Measurements from ENCODE around the gene UBE2M.
"Not testable (repeated sequence)": the region's sequence is repeated elsewhere in the genome, so short reads cannot be mapped to it uniquely, and the experiment has no call there.

The UBE2M gene

DNA sequence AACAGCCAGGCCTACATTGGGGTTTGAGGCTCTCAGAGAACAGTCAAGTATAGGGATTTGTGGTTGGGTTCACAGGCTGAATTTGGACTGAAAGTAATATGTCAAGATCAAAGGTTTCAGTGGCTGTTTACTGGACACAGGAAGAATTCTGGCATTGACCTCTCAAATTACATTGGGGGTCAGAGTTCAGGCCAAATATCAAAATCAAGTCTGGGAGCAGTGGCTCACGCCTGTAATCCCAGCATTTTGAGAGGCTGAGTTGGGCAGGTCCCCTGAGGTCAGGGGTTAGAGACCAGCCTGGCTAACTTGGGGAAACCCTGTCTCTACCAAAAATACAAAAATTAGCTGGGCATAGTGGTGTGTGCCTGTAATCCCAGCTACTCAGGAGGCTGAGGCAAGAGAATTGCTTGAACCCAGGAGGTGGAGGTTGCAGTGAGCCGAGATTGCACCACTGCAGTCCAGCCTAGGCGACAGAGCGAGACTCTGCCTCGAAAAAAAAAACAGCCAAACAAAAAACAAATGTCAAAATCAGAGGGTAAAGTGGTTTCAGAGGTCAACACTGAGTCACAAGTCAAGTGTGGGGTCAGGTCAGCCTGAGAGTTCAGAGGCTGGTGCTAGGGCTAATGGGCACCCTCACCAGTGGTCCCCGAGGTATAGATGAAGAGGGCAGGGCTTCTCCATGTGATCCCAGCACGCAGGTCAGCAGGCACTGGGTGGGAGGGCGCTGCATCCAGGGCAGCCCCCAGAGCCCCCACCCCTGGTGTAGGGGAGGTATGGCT lies 48.1 kb downstream of the UBE2M start:
- no peak overlapping the region for H3K27ac Mint-ChIP-seq
- peaks cover 6% of the 10 kb centered on the region for H3K36me3 Mint-ChIP-seq
- H3K4me3 Mint-ChIP-seq: no peak overlapping the region
- peaks cover 2% of the 10 kb centered on the region for H3K9me3 Mint-ChIP-seq
- no peaks in the 10 kb centered on the region for H3K27me3 Mint-ChIP-seq
- ATAC-seq (ENCODE audit: low read depth): no peak
- H3K4me1 Mint-ChIP-seq: peaks cover 12% of the 10 kb centered on the region
- no peak for DNase-seq (ENCODE audit: low spot score in 2 of 2)

- H3K36me3 Mint-ChIP-seq: peaks cover 6% of the 10 kb centered on the region
- no peak for ATAC-seq (ENCODE audit: low read depth)
Observed at GRCh38 chr19:58509731-58510083, 48.7 kb downstream of the UBE2M start.

GRCh38 chr19:58507602-58508223 lies 50.7 kb downstream of the UBE2M start:
- not testable (repeated sequence) for H3K4me3 Mint-ChIP-seq; DNase-seq (ENCODE audit: low spot score in 2 of 2); ATAC-seq (ENCODE audit: low read depth); H3K9me3 Mint-ChIP-seq; H3K27ac Mint-ChIP-seq; H3K36me3 Mint-ChIP-seq; H3K4me1 Mint-ChIP-seq; H3K27me3 Mint-ChIP-seq

More at GRCh38 chr19:58509731-58510083, 48.7 kb downstream of the UBE2M start:
- H3K4me1 Mint-ChIP-seq: peaks cover 11% of the 10 kb centered on the region
- no peak for DNase-seq (ENCODE audit: low spot score in 2 of 2)
- H3K9me3 Mint-ChIP-seq: peaks cover 2% of the 10 kb centered on the region
- H3K27ac Mint-ChIP-seq: no peak overlapping the region
- no peak overlapping the region for H3K4me3 Mint-ChIP-seq
- H3K27me3 Mint-ChIP-seq: no peaks in the 10 kb centered on the region
